ENCODE measurements around the gene PDE3A.

PDE3A gene

DNA sequence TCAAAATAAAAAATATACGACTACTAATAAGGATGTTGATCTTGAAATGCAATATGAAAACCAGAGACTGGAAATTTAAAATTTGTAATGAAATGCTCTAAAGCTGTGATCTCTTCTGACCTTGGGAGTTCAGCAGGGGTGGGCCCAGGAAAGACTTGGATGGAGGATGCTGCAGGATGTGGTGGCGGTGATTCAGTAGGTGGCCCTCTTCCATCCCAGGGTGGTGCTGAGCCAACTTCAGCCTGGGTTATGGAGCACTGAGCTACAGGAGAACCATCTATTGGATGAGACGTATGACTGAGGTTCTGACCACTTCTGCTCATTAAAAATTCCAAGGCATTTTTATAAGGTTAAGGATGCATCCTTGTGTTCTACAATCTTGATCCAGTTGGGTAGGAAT, 6.9 kb upstream of the PDE3A start:
- Histone ChIP-seq H4K8ac (ENCODE audit: low read length) (no peak overlapping the region), H3K9me3 (ENCODE audit: control insufficient read depth, low read length) (no peaks in the 10 kb centered on the region), H3K4me3 (ENCODE audit: insufficient read depth in 1 of 2, low read depth in 1 of 2, low read length in 2 of 2) (no peak overlapping the region), H2BK120ac (ENCODE audit: low read depth, low read length) (no peak overlapping the region), H3K23ac (ENCODE audit: low read length in 2 of 2) (no peak overlapping the region), H3K14ac (ENCODE audit: low read length in 2 of 2) (no peak overlapping the region), H3K79me1 (replicated peaks; ENCODE audit: low read length, poor library complexity, severe bottlenecking) (no peaks in the 10 kb centered on the region), H3K36me3 (ENCODE audit: control insufficient read depth in 1 of 2, insufficient read depth in 2 of 2, low read depth in 1 of 2, low read length in 2 of 2) (no peaks in the 10 kb centered on the region), H3K27ac (ENCODE audit: low read length, poor library complexity, severe bottlenecking) (no peak overlapping the region), H2BK12ac (ENCODE audit: low read length in 2 of 2) (no peak overlapping the region), H3K9ac (ENCODE audit: low read length) (no peak overlapping the region), H3K18ac (ENCODE audit: low read depth in 1 of 2, low read length in 2 of 2) (no peak overlapping the region), H4K91ac (ENCODE audit: low read length) (no peak overlapping the region), H3K4me1 (ENCODE audit: control insufficient read depth, insufficient read depth, low read depth, low read length) (no peaks in the 10 kb centered on the region), H2AFZ (ENCODE audit: low read depth, low read length) (no peak overlapping the region), H3K4ac (ENCODE audit: low read depth in 1 of 2, low read length in 2 of 2) (no peak overlapping the region), H2AK5ac (ENCODE audit: low read length, severe bottlenecking) (no peak overlapping the region), H2BK5ac (ENCODE audit: low read depth, low read length, poor library complexity, severe bottlenecking) (no peak overlapping the region), H3K4me2 (ENCODE audit: low read length, poor library complexity, severe bottlenecking) (no peak overlapping the region), H3K27me3 (ENCODE audit: control insufficient read depth in 1 of 2, insufficient read depth in 1 of 2, low read length in 2 of 2) (no peaks in the 10 kb centered on the region), H2BK15ac (ENCODE audit: low read depth, poor library complexity, severe bottlenecking) (no peak overlapping the region)
- WGBS: 96% methylated on average over 3 of the region's 3 CpGs
- DNase-seq: no peak

DNA sequence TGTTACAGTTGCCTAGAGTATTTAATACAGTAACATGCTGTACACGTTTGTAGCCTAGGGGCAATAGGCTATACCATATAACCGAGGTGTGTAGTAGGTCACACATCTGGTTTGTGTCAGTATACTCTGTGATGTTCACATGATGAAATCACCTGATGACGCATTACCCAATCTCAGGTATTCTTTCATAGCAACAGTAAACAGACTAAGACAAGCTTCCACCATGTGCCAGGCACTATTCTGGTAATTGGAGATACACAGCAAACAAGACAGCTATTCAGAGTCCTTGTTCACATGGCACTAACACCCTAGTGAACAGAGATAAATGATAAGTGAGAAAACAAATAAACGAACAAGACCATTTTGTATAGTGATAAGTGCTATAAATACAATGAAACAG, 3.8 kb upstream of the PDE3A start:
- H3K79me1 ChIP-seq (replicated peaks; ENCODE audit: low read length, poor library complexity, severe bottlenecking): no peaks in the 10 kb centered on the region
- no peak overlapping the region for H3K27ac ChIP-seq (ENCODE audit: low read length, poor library complexity, severe bottlenecking)
- H2BK15ac ChIP-seq (ENCODE audit: low read depth, poor library complexity, severe bottlenecking): no peak overlapping the region
- H3K27me3 ChIP-seq (ENCODE audit: control insufficient read depth in 1 of 2, insufficient read depth in 1 of 2, low read length in 2 of 2): no peaks in the 10 kb centered on the region
- H3K4ac ChIP-seq (ENCODE audit: low read depth in 1 of 2, low read length in 2 of 2): no peak overlapping the region
- no peak overlapping the region for H3K9ac ChIP-seq (ENCODE audit: low read length)
- H2AK5ac ChIP-seq (ENCODE audit: low read length, severe bottlenecking): no peak overlapping the region
- no peak overlapping the region for H3K18ac ChIP-seq (ENCODE audit: low read depth in 1 of 2, low read length in 2 of 2)
- H2BK120ac ChIP-seq (ENCODE audit: low read depth, low read length): no peak overlapping the region
- no peak overlapping the region for H3K23ac ChIP-seq (ENCODE audit: low read length in 2 of 2)
- no peak overlapping the region for H2AFZ ChIP-seq (ENCODE audit: low read depth, low read length)
- no peak overlapping the region for H4K8ac ChIP-seq (ENCODE audit: low read length)
- H3K36me3 ChIP-seq (ENCODE audit: control insufficient read depth in 1 of 2, insufficient read depth in 2 of 2, low read depth in 1 of 2, low read length in 2 of 2): no peaks in the 10 kb centered on the region
- H3K4me1 ChIP-seq (ENCODE audit: control insufficient read depth, insufficient read depth, low read depth, low read length): no peaks in the 10 kb centered on the region
- H4K91ac ChIP-seq (ENCODE audit: low read length): no peak overlapping the region
- 83% methylated on average over 3 of the region's 4 CpGs for WGBS
- no peak for DNase-seq
- H3K9me3 ChIP-seq (ENCODE audit: control insufficient read depth, low read length): no peaks in the 10 kb centered on the region
- no peak overlapping the region for H2BK5ac ChIP-seq (ENCODE audit: low read depth, low read length, poor library complexity, severe bottlenecking)
- no peak overlapping the region for H3K4me2 ChIP-seq (ENCODE audit: low read length, poor library complexity, severe bottlenecking)
- H3K4me3 ChIP-seq (ENCODE audit: insufficient read depth in 1 of 2, low read depth in 1 of 2, low read length in 2 of 2): no peak overlapping the region
- no peak overlapping the region for H3K14ac ChIP-seq (ENCODE audit: low read length in 2 of 2)
- H2BK12ac ChIP-seq (ENCODE audit: low read length in 2 of 2): no peak overlapping the region

DNA sequence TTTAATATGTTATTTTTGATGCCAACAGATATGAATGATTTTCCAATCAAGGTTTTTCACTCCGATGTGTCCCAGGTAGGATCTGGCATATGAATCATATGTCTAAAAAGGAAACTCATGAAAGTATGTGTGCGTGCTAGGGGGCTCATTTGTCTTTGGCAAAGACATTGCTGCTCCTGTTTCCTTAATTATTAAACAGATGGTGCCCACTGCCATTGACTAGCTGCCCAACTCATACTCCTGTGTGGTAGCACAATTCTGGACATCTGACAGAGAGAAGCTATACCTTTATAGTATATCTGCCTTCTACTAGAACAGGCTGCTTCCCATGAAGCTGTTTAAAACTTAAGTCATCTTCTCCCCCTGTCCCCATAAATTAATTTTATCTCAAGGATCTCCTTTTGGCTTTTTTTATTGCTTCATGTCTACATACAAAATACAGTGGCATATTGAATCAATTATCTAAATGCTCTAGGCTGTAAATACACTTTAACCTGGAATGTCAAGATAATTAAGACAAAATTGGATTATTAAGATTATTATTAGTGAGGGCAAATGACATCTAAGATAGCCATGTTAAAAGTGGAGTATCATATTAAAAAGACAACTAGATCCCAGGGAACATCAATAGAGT, 1.4 kb upstream of the PDE3A start:
- no peak overlapping the region for H3K27ac ChIP-seq (ENCODE audit: low read length, poor library complexity, severe bottlenecking)
- H2AK5ac ChIP-seq (ENCODE audit: low read length, severe bottlenecking): no peak overlapping the region
- no peak overlapping the region for H2AFZ ChIP-seq (ENCODE audit: low read depth, low read length)
- H3K4me1 ChIP-seq (ENCODE audit: control insufficient read depth, insufficient read depth, low read depth, low read length): peaks cover 5% of the 10 kb centered on the region
- H3K4me3 ChIP-seq (ENCODE audit: insufficient read depth in 1 of 2, low read depth in 1 of 2, low read length in 2 of 2): no peak overlapping the region
- no peak overlapping the region for H3K4me2 ChIP-seq (ENCODE audit: low read length, poor library complexity, severe bottlenecking)
- H2BK120ac ChIP-seq (ENCODE audit: low read depth, low read length): no peak overlapping the region
- no peak overlapping the region for H2BK12ac ChIP-seq (ENCODE audit: low read length in 2 of 2)
- no peak overlapping the region for H3K18ac ChIP-seq (ENCODE audit: low read depth in 1 of 2, low read length in 2 of 2)
- no peak overlapping the region for H3K9ac ChIP-seq (ENCODE audit: low read length)
- H3K14ac ChIP-seq (ENCODE audit: low read length in 2 of 2): no peak overlapping the region
- no peaks in the 10 kb centered on the region for H3K9me3 ChIP-seq (ENCODE audit: control insufficient read depth, low read length)
- H3K36me3 ChIP-seq (ENCODE audit: control insufficient read depth in 1 of 2, insufficient read depth in 2 of 2, low read depth in 1 of 2, low read length in 2 of 2): no peaks in the 10 kb centered on the region
- no peak overlapping the region for H4K8ac ChIP-seq (ENCODE audit: low read length)
- no peak overlapping the region for H2BK15ac ChIP-seq (ENCODE audit: low read depth, poor library complexity, severe bottlenecking)
- H4K91ac ChIP-seq (ENCODE audit: low read length): no peak overlapping the region
- H2BK5ac ChIP-seq (ENCODE audit: low read depth, low read length, poor library complexity, severe bottlenecking): no peak overlapping the region
- H3K4ac ChIP-seq (ENCODE audit: low read depth in 1 of 2, low read length in 2 of 2): no peak overlapping the region
- H3K23ac ChIP-seq (ENCODE audit: low read length in 2 of 2): no peak overlapping the region
- H3K27me3 ChIP-seq (ENCODE audit: control insufficient read depth in 1 of 2, insufficient read depth in 1 of 2, low read length in 2 of 2): no peaks in the 10 kb centered on the region
- DNase-seq: no peak
- peaks cover 3% of the 10 kb centered on the region for H3K79me1 ChIP-seq (replicated peaks; ENCODE audit: low read length, poor library complexity, severe bottlenecking)
- WGBS: 100% methylated on average over 2 of the region's 2 CpGs

DNA sequence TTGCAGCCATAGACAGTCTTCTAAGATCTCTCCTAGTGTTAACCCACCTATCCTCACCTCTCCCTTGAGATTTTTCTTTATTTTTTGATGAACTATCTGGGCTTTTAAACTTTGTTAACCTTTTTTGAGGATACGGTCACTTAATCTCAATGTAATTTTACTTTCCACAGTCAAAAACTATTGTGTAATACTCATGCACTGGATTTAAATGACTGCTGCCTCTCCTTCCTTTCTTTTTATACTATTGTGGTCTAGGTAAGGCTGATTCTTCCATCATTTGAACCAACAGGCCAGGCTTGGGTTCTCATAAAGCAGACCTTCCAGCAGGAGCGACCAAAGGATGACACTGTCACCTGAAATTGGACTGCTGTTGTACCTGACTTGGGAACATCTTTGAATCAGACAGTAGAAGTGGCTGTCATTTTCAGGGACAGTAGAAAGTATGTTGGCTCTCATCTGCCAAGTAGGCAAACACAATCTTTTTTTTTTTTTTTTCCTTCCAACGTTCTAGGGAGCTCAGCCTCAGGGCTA, 689 bp upstream of the PDE3A start:
- H3K4me3 ChIP-seq (ENCODE audit: insufficient read depth in 1 of 2, low read depth in 1 of 2, low read length in 2 of 2): peak overlapping the region; percentile 29 to 91
- no peak overlapping the region for H3K23ac ChIP-seq (ENCODE audit: low read length in 2 of 2)
- DNase-seq: no peak
- no peak overlapping the region for H2AK5ac ChIP-seq (ENCODE audit: low read length, severe bottlenecking)
- H3K18ac ChIP-seq (ENCODE audit: low read depth in 1 of 2, low read length in 2 of 2): no peak overlapping the region
- no peaks in the 10 kb centered on the region for H3K9me3 ChIP-seq (ENCODE audit: control insufficient read depth, low read length)
- H3K4me2 ChIP-seq (ENCODE audit: low read length, poor library complexity, severe bottlenecking): peak overlapping the region; percentile 98
- H4K8ac ChIP-seq (ENCODE audit: low read length): no peak overlapping the region
- H2BK5ac ChIP-seq (ENCODE audit: low read depth, low read length, poor library complexity, severe bottlenecking): no peak overlapping the region
- peaks cover 3% of the 10 kb centered on the region for H3K79me1 ChIP-seq (replicated peaks; ENCODE audit: low read length, poor library complexity, severe bottlenecking)
- H2BK120ac ChIP-seq (ENCODE audit: low read depth, low read length): no peak overlapping the region
- H3K4me1 ChIP-seq (ENCODE audit: control insufficient read depth, insufficient read depth, low read depth, low read length): peaks cover 5% of the 10 kb centered on the region
- WGBS: 28% methylated on average over 3 of the region's 3 CpGs
- H3K14ac ChIP-seq (ENCODE audit: low read length in 2 of 2): no peak overlapping the region
- H3K4ac ChIP-seq (ENCODE audit: low read depth in 1 of 2, low read length in 2 of 2): no peak overlapping the region
- no peaks in the 10 kb centered on the region for H3K27me3 ChIP-seq (ENCODE audit: control insufficient read depth in 1 of 2, insufficient read depth in 1 of 2, low read length in 2 of 2)
- no peaks in the 10 kb centered on the region for H3K36me3 ChIP-seq (ENCODE audit: control insufficient read depth in 1 of 2, insufficient read depth in 2 of 2, low read depth in 1 of 2, low read length in 2 of 2)
- peak overlapping the region; percentile 91 for H2AFZ ChIP-seq (ENCODE audit: low read depth, low read length)
- no peak overlapping the region for H4K91ac ChIP-seq (ENCODE audit: low read length)
- H3K27ac ChIP-seq (ENCODE audit: low read length, poor library complexity, severe bottlenecking): no peak overlapping the region
- H3K9ac ChIP-seq (ENCODE audit: low read length): peak overlapping the region; percentile 82
- H2BK15ac ChIP-seq (ENCODE audit: low read depth, poor library complexity, severe bottlenecking): no peak overlapping the region
- no peak overlapping the region for H2BK12ac ChIP-seq (ENCODE audit: low read length in 2 of 2)
